ENCODE measurements around the gene KRT222. TPM values are rescaled to one million over a fixed set of nuclear protein-coding genes. Genes with fewer than 3 reads are reported as not detected.

Gene KRT222
- total and polyA plus RNA-seq, 2 of the 13 experiments (the other 11 are each of a cell fraction or from before 2014, with no cell fraction given), result not detected

GRCh38 chr17:40666331-40666730 is 1.4 kb upstream of the KRT222 start:
- TF ChIP-seq ZBTB14 (CRISPR knock-in tag; IDR thresholded peaks at IDR 0.05) (no peak), CCAR2 (optimal IDR thresholded peaks at IDR 0.05; ENCODE audit: low read depth, low read length) (no peak), GLI4 (CRISPR knock-in tag; IDR thresholded peaks at IDR 0.05; ENCODE audit: borderline replicate concordance) (no peak), ZNF607 (CRISPR knock-in tag; IDR thresholded peaks at IDR 0.05; ENCODE audit: borderline replicate concordance) (no peak), ZNF792 (CRISPR knock-in tag; IDR thresholded peaks at IDR 0.05) (no peak), TEAD2 (CRISPR knock-in tag; IDR thresholded peaks at IDR 0.05) (no peak), ZBTB46 (CRISPR knock-in tag; IDR thresholded peaks at IDR 0.05; ENCODE audit: borderline replicate concordance) (no peak), NFIC (IDR thresholded peaks at IDR 0.05; ENCODE audit: low read length) (no peak), NR2F2 (IDR thresholded peaks at IDR 0.05; ENCODE audit: borderline replicate concordance, low read depth) (no peak), ZNF251 (CRISPR knock-in tag; IDR thresholded peaks at IDR 0.05) (no peak), ZNF207 (IDR thresholded peaks at IDR 0.05; ENCODE audit: borderline replicate concordance) (no peak), BRF2 (CRISPR knock-in tag; IDR thresholded peaks at IDR 0.05) (no peak), ZC3H4 (CRISPR knock-in tag; IDR thresholded peaks at IDR 0.05; ENCODE audit: borderline replicate concordance) (no peak), KLF16 (CRISPR knock-in tag; IDR thresholded peaks at IDR 0.05) (no peak), NCOR1 (IDR thresholded peaks at IDR 0.05; ENCODE audit: borderline replicate concordance, low read length) (no peak), ZNF446 (CRISPR knock-in tag; IDR thresholded peaks at IDR 0.05) (no peak), NR2F1 (CRISPR knock-in tag; IDR thresholded peaks at IDR 0.05) (no peak), HES4 (CRISPR knock-in tag; IDR thresholded peaks at IDR 0.05; ENCODE audit: borderline replicate concordance) (no peak), IRF9 (CRISPR knock-in tag; IDR thresholded peaks at IDR 0.05; ENCODE audit: borderline replicate concordance) (no peak), HNRNPH1 (optimal IDR thresholded peaks at IDR 0.05; ENCODE audit: low read depth, low read length) (no peak)
- peak; percentile 12 for FAIRE-seq
- in situ Hi-C loops (cut with HindIII; ENCODE audit: extremely low pct_ligation_motif_present, low pct_unique_long_range_greater_than_20kb), result no loop called here
- no TSS peak for BruUV-seq (replicated peaks)
- H3K27ac ChIP-seq (ENCODE audit: extremely low read length, insufficient read depth, low read length), result no peak overlapping the region
- no peaks in the 10 kb centered on the region for H3K36me3 ChIP-seq (replicated peaks in 1 of 2; ENCODE audit: control insufficient read depth in 1 of 2, insufficient read depth in 2 of 2, low read length in 2 of 2)
- H4K20me1 ChIP-seq (ENCODE audit: insufficient read depth, low read length), result no peaks in the 10 kb centered on the region
- intact Hi-C loops (cut with micrococcal nuclease; ENCODE audit: unreplicated experiment), result no loop called here
- no peaks in the 10 kb centered on the region for H3K79me2 ChIP-seq (ENCODE audit: insufficient read depth, low read length)
- no peak for DNase-seq (ENCODE audit: low spot score)
- no peak overlapping the region for H3K4me2 ChIP-seq (ENCODE audit: low read depth, low read length)
- H3K27me3 ChIP-seq (ENCODE audit: control insufficient read depth in 1 of 2, insufficient read depth in 2 of 2, low read length in 2 of 2), result peaks cover 4 to 21% of the 10 kb centered on the region in 2 experiments; a peak in 4 of 5 replicates
- peaks cover 16% of the 10 kb centered on the region for H3K4me1 ChIP-seq (ENCODE audit: insufficient read depth, low read length)
- no peak overlapping the region for H3K4me3 ChIP-seq (replicated peaks in 1 of 3; ENCODE audit: insufficient read depth in 1 of 3, low read depth in 2 of 3, low read length in 3 of 3)
- POLR2A ChIA-PET, result no interaction called here
- H2AFZ ChIP-seq (ENCODE audit: low read length), result no peak overlapping the region
- peak; percentile 88 for ATAC-seq
- no peaks in the 10 kb centered on the region for H3K9me3 ChIP-seq (ENCODE audit: low read length)
- H3K9ac ChIP-seq (ENCODE audit: insufficient read depth, low read depth, low read length), result no peak overlapping the region
- CTCF ChIA-PET (ENCODE audit: low intra/inter-chr PET ratio, low total read pairs), result no interaction called here

Data from HepG2 (cell line).